Neural cell (in vitro differentiated cells): ENCODE results near the gene COA4. TPM values are rescaled to one million over a fixed set of nuclear protein-coding genes. Genes with fewer than 3 reads are reported as not detected.

Experiments
- H2AFZ ChIP-seq: fragments of 200-600, 300-800 bp; sonication (generic), shearing (Covaris generic); 2 replicates; pipeline ENCODE4 v1.6.0; 2014; ENCODE audit warnings: low read depth, mild to moderate bottlenecking, antibody characterized with exemption, low read length, moderate library complexity
- H3F3A ChIP-seq: fragments of 200-600 bp; shearing (Covaris generic); 2 replicates; pipeline ENCODE4 v1.6.1; 2016; ENCODE audit warnings: mild to moderate bottlenecking, moderate library complexity, mixed read lengths, antibody characterized with exemption, low read length; ENCODE audit not compliant: insufficient read depth, poor library complexity, severe bottlenecking
- H3K27ac ChIP-seq: fragments of 200-600, 300-800 bp; sonication (generic), shearing (Covaris generic); 2 replicates; pipeline ENCODE4 v1.5.1; 2014; ENCODE audit warnings: mild to moderate bottlenecking, low read length, moderate library complexity
- H3K27me3 ChIP-seq: fragments of 300-800, 200-600 bp; sonication (generic), shearing (Covaris generic); 2 replicates; pipeline ENCODE4 v1.6.0; 2014; ENCODE audit warnings: mild to moderate bottlenecking, low read depth, low read length, moderate library complexity; ENCODE audit not compliant: insufficient read depth
- H3K36me3 ChIP-seq: fragments of 300-800, 200-600 bp; sonication (generic), shearing (Covaris generic); 2 replicates; pipeline ENCODE4 v1.5.1; 2014; ENCODE audit warnings: mild to moderate bottlenecking, antibody characterized with exemption, low read length, moderate library complexity; ENCODE audit not compliant: insufficient read depth
- H3K4me2 ChIP-seq: fragments of 300-800, 200-600 bp; sonication (generic), shearing (Covaris generic); 2 replicates; pipeline ENCODE4 v1.6.0; 2014; ENCODE audit warnings: mild to moderate bottlenecking, low read length
- H3K4me3 ChIP-seq: fragments of 300-800, 200-600 bp; sonication (generic), shearing (Covaris generic); 2 replicates; pipeline ENCODE4 v1.5.1; 2014; ENCODE audit warnings: mild to moderate bottlenecking, low read length, moderate library complexity
- H3K79me2 ChIP-seq: fragments of 200-600 bp; shearing (Covaris generic); replicated peaks from 2 replicates; pipeline ENCODE4 v1.6.0; 2014; ENCODE audit warnings: mild to moderate bottlenecking, low read length, moderate library complexity; ENCODE audit not compliant: insufficient read depth
- H3K9ac ChIP-seq: fragments of 300-800, 200-600 bp; sonication (generic), shearing (Covaris generic); 2 replicates; pipeline ENCODE4 v1.6.1; 2016; ENCODE audit warnings: mild to moderate bottlenecking, low read length, mixed read lengths
- H3K9me2 ChIP-seq: fragments of 200-600 bp; shearing (Covaris generic); 2 replicates; pipeline ENCODE4 v1.6.1; 2016; ENCODE audit warnings: mild to moderate bottlenecking, low read length, mixed read lengths; ENCODE audit not compliant: insufficient read depth
- H3K9me3 ChIP-seq: fragments of 200-600, 300-800 bp; sonication (generic), shearing (Covaris generic); 2 replicates; pipeline ENCODE4 v1.6.1; 2016; ENCODE audit warnings: mild to moderate bottlenecking, mixed run types, low read length, moderate library complexity, mixed read lengths
- H4K20me1 ChIP-seq: fragments of 200-600 bp; shearing (Covaris generic); 2 replicates; pipeline ENCODE4 v1.6.1; 2016; ENCODE audit warnings: mild to moderate bottlenecking, mixed run types; ENCODE audit not compliant: insufficient read depth
- EP300 ChIP-seq: fragments of 450-650 bp; conservative IDR thresholded peaks from 2 replicates; pipeline ENCODE4 v1.6.1; 2014; ENCODE audit warnings: antibody characterized with exemption, mild to moderate bottlenecking, moderate library complexity; ENCODE audit not compliant: poor library complexity, severe bottlenecking
- EZH2 ChIP-seq: fragments of 200-600, 300-800 bp; shearing (Covaris generic), sonication (generic); IDR thresholded peaks from 2 replicates; pipeline ENCODE4 v1.6.1; 2014; ENCODE audit warnings: antibody characterized with exemption, low read length, borderline replicate concordance, mild to moderate bottlenecking; ENCODE audit not compliant: insufficient read depth, poor library complexity, severe bottlenecking
- MXI1 ChIP-seq: fragments of 450-650 bp; conservative IDR thresholded peaks from 2 replicates; pipeline ENCODE4 v1.6.1; 2014; ENCODE audit warnings: antibody characterized with exemption, mild to moderate bottlenecking; ENCODE audit not compliant: poor library complexity, severe bottlenecking
- POLR2AphosphoS5 ChIP-seq: IDR thresholded peaks from 2 replicates; pipeline ENCODE4 v1.6.1; 2012
- RAD21 ChIP-seq: fragments of 450-650 bp; conservative IDR thresholded peaks from 2 replicates; pipeline ENCODE4 v1.6.1; 2014; ENCODE audit warnings: antibody characterized with exemption, mild to moderate bottlenecking, moderate library complexity
- SMC3 ChIP-seq: fragments of 450-650 bp; conservative IDR thresholded peaks from 2 replicates; pipeline ENCODE4 v1.6.1; 2014; ENCODE audit warnings: antibody characterized with exemption, mild to moderate bottlenecking, moderate library complexity; ENCODE audit not compliant: poor library complexity
- TAF1 ChIP-seq: IDR thresholded peaks from 2 replicates; pipeline ENCODE4 v1.6.1; 2012; ENCODE audit warnings: low read depth
- polyA plus RNA-seq: library from polyadenylated mRNA; depleted of rRNA; stranded (reverse); fragments of >200 nt; gene quantifications from 2 replicates; pipeline ENCODE4 v1.2.3, GENCODE V29; 2014
- TF ChIP-seq, protein P1 (sequence below): fragments of 450-650 bp; IDR thresholded peaks from 2 replicates; pipeline ENCODE4 v1.5.1; 2014; ENCODE audit warnings: antibody characterized with exemption, mild to moderate bottlenecking, moderate library complexity; ENCODE audit not compliant: poor library complexity, severe bottlenecking
- TF ChIP-seq, protein P2 (sequence below): IDR thresholded peaks from 2 replicates; pipeline ENCODE4 v1.6.1; 2012; ENCODE audit warnings: borderline replicate concordance

Gene COA4
- polyA plus RNA-seq, 1 donor from 2014 or later = 108 TPM

DNA sequence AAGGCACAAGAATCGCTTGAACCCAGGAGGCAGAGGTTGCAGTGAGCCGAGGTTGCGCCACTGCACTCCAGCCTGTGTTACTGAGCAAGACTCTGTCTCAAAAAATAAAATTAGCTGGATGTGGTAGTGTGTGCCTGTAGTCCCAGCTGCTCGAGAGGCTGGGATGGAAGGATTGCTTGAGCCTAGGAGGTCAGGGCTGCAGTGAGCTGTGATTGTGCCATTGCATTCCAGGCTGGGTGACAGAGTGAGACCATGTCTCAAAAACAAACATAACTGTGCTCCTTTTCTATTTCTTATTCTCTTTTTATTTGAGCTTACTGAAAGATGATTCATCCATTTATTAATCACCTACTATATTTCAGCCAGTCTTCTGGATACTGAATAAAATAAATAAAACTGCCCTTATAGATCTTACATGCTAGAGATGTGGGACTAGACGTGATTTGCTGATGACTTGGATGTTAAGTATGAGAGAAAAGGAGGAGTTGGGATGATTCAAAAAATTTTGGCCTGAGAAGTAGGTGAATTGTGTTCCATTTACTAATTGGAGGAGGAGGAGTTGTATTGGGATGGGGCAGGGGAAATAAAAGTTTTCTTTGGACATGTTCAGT, 18.2 kb upstream of the COA4 start:
- Histone ChIP-seq H3K27ac (no peak overlapping the region), H3K27me3 (no peaks in the 10 kb centered on the region), H2AFZ (no peak overlapping the region), H3K9me3 (no peaks in the 10 kb centered on the region), H3K4me3 (no peak overlapping the region), H3K9ac (no peak overlapping the region), H4K20me1 (no peaks in the 10 kb centered on the region), H3K4me2 (no peak overlapping the region), H3F3A (no peaks in the 10 kb centered on the region), H3K79me2 (no peaks in the 10 kb centered on the region), H3K36me3 (peaks cover 16% of the 10 kb centered on the region), H3K9me2 (no peaks in the 10 kb centered on the region)
- no peak for TF ChIP-seq TAF1

DNA sequence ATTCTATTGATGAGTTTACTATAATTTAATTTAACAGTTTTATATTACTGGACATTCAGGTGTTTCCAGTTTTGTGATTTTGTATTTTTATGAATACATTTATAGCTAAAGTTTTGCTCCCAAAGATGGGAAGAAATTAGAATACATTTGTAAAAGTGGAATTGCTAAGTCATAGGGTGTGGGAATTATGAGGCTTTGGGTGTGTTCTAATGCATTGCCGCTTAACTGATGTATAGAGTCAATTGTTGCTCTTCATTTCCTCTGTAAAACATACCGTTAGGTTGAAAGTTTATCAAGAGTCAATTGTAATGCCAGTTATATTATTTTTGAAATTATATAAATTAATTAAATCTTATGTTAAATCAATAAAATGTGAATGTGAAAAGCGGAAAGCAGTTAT, 16.4 kb upstream of the COA4 start:
- Histone ChIP-seq H3F3A (no peaks in the 10 kb centered on the region), H3K27ac (no peak overlapping the region), H4K20me1 (no peaks in the 10 kb centered on the region), H3K36me3 (peaks cover 14% of the 10 kb centered on the region), H3K27me3 (no peaks in the 10 kb centered on the region), H3K4me2 (no peak overlapping the region), H3K4me3 (no peak overlapping the region), H3K9me2 (no peaks in the 10 kb centered on the region), H2AFZ (no peak overlapping the region), H3K79me2 (no peaks in the 10 kb centered on the region), H3K9me3 (no peaks in the 10 kb centered on the region), H3K9ac (no peak overlapping the region)
- TF ChIP-seq EZH2 = no peak
- TF ChIP-seq, protein P1, sequence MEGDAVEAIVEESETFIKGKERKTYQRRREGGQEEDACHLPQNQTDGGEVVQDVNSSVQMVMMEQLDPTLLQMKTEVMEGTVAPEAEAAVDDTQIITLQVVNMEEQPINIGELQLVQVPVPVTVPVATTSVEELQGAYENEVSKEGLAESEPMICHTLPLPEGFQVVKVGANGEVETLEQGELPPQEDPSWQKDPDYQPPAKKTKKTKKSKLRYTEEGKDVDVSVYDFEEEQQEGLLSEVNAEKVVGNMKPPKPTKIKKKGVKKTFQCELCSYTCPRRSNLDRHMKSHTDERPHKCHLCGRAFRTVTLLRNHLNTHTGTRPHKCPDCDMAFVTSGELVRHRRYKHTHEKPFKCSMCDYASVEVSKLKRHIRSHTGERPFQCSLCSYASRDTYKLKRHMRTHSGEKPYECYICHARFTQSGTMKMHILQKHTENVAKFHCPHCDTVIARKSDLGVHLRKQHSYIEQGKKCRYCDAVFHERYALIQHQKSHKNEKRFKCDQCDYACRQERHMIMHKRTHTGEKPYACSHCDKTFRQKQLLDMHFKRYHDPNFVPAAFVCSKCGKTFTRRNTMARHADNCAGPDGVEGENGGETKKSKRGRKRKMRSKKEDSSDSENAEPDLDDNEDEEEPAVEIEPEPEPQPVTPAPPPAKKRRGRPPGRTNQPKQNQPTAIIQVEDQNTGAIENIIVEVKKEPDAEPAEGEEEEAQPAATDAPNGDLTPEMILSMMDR = no peak
- TF ChIP-seq RAD21 = no peak
- no peak for TF ChIP-seq MXI1
- TF ChIP-seq, protein P2, sequence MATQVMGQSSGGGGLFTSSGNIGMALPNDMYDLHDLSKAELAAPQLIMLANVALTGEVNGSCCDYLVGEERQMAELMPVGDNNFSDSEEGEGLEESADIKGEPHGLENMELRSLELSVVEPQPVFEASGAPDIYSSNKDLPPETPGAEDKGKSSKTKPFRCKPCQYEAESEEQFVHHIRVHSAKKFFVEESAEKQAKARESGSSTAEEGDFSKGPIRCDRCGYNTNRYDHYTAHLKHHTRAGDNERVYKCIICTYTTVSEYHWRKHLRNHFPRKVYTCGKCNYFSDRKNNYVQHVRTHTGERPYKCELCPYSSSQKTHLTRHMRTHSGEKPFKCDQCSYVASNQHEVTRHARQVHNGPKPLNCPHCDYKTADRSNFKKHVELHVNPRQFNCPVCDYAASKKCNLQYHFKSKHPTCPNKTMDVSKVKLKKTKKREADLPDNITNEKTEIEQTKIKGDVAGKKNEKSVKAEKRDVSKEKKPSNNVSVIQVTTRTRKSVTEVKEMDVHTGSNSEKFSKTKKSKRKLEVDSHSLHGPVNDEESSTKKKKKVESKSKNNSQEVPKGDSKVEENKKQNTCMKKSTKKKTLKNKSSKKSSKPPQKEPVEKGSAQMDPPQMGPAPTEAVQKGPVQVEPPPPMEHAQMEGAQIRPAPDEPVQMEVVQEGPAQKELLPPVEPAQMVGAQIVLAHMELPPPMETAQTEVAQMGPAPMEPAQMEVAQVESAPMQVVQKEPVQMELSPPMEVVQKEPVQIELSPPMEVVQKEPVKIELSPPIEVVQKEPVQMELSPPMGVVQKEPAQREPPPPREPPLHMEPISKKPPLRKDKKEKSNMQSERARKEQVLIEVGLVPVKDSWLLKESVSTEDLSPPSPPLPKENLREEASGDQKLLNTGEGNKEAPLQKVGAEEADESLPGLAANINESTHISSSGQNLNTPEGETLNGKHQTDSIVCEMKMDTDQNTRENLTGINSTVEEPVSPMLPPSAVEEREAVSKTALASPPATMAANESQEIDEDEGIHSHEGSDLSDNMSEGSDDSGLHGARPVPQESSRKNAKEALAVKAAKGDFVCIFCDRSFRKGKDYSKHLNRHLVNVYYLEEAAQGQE = no peak
- TF ChIP-seq POLR2AphosphoS5 = no peak
- TF ChIP-seq TAF1 = no peak
- no peak for TF ChIP-seq EP300

DNA sequence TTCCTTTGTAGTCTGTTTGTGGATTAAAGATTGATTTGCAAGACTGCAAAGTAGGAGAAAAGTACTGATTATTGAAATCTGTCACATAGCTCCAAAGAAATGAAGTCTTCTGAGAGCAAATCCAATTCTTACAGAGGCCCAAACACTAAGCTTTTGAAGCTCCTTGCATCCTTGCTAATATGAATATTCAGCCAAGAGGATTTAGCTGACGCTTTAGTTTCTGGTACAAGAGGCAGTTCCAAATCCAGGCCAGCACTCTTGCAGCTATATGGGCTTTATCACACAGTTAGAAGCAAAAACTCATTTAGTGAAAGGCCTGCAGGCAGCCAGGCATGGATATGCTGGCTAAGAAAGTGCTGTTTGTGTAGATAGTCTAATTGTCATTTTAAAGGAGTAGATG, 12.9 kb upstream of the COA4 start:
- Histone ChIP-seq H3K36me3 (peaks cover 6% of the 10 kb centered on the region), H3K79me2 (no peaks in the 10 kb centered on the region), H3K27ac (no peak overlapping the region), H3K9me3 (no peaks in the 10 kb centered on the region), H3K27me3 (no peaks in the 10 kb centered on the region), H3K9me2 (no peaks in the 10 kb centered on the region), H4K20me1 (no peaks in the 10 kb centered on the region), H3K4me2 (no peak overlapping the region), H3K9ac (no peak overlapping the region), H2AFZ (no peak overlapping the region), H3F3A (no peaks in the 10 kb centered on the region), H3K4me3 (no peak overlapping the region)
- TF ChIP-seq TAF1 (no peak), POLR2AphosphoS5 (no peak), EP300 (no peak), EZH2 (no peak), MXI1 (no peak), RAD21 (no peak), SMC3 (no peak)
- TF ChIP-seq, protein P2 = no peak
- TF ChIP-seq, protein P1 = no peak
